K562 (cell line): ENCODE data around the gene HADH. TPM values are rescaled to one million over a fixed set of nuclear protein-coding genes. Genes with fewer than 3 reads are reported as not detected.

ENCODE experiments used
- ADNP ChIP-seq: fragments of 200-800 bp; sonication (Bioruptor generic); IDR thresholded peaks from 2 replicates; pipeline ENCODE4 v1.6.1; 2016; ENCODE audit warnings: missing genetic modification characterization, missing compliant biosample characterization
- ATF3 ChIP-seq, 2 experiments: fragments of 450-650 bp in 1 of 2; sonication (generic) in 1 of 2; formaldehyde crosslinking in 1 of 2; IDR thresholded peaks in 1 of 2; conservative IDR thresholded peaks in 1 of 2; 2 replicates each; pipeline versions ENCODE4 v1.6.1 to v1.8.1; 2016 to 2023; ENCODE audit warnings: mild to moderate bottlenecking in 2 of 2, moderate library complexity in 2 of 2, inconsistent platforms in 1 of 2, missing genetic modification reagents in 1 of 2
- BRCA1 ChIP-seq, 2 experiments: fragments of 450-650 bp in 1 of 2; sonication (generic) in 1 of 2; formaldehyde crosslinking in 1 of 2; IDR thresholded peaks; 2 replicates each; pipeline versions ENCODE4 v1.5.0 to v1.6.1; 2017 to 2020; ENCODE audit warnings: mild to moderate bottlenecking in 1 of 2, missing genetic modification reagents in 1 of 2
- CBX1 ChIP-seq: sonication (generic); IDR thresholded peaks from 2 replicates; pipeline ENCODE4 v1.6.1; 2016; ENCODE audit warnings: antibody characterized with exemption, low read depth, mild to moderate bottlenecking
- CEBPB ChIP-seq: fragments of 450-650 bp; IDR thresholded peaks from 2 replicates; pipeline ENCODE4 v1.6.1; 2016; ENCODE audit warnings: missing genetic modification characterization, missing compliant biosample characterization
- CREB3 ChIP-seq: fragments of 450-650 bp; conservative IDR thresholded peaks from 2 replicates; pipeline ENCODE4 v1.6.1; 2016; ENCODE audit warnings: missing genetic modification characterization, low read depth, mild to moderate bottlenecking, missing compliant biosample characterization, moderate library complexity
- CREB3L1 ChIP-seq: fragments of 450-650 bp; IDR thresholded peaks from 2 replicates; pipeline ENCODE4 v1.6.1; 2014; ENCODE audit warnings: low read depth, mild to moderate bottlenecking, moderate library complexity, borderline replicate concordance
- FOXJ2 ChIP-seq: fragments of 200-800 bp; sonication (Bioruptor generic); IDR thresholded peaks from 2 replicates; pipeline ENCODE4 v1.6.1; 2016; ENCODE audit warnings: missing genetic modification characterization, missing compliant biosample characterization
- MNT ChIP-seq, 2 experiments: fragments of 450-650 bp; conservative IDR thresholded peaks; 2 replicates each; pipeline ENCODE4 v1.6.1; 2017; ENCODE audit warnings: mild to moderate bottlenecking in 2 of 2, moderate library complexity in 2 of 2
- MYNN ChIP-seq, 2 experiments: sonication (generic); formaldehyde crosslinking in 1 of 2; IDR thresholded peaks; 2 replicates each; pipeline versions ENCODE4 v1.5.0 to v1.6.1; 2016 to 2020; ENCODE audit warnings: antibody characterized with exemption in 1 of 2, missing genetic modification reagents in 1 of 2
- NR0B1 ChIP-seq: fragments of 450-650 bp; IDR thresholded peaks from one replicate; pipeline ENCODE4 v1.6.1; 2018; ENCODE audit warnings: mild to moderate bottlenecking, moderate library complexity; ENCODE audit not compliant: partially characterized antibody
- PML ChIP-seq: IDR thresholded peaks from 2 replicates; pipeline ENCODE4 v1.6.1; 2012; ENCODE audit warnings: low read length, inconsistent platforms
- POLR2AphosphoS2 ChIP-seq: IDR thresholded peaks from 2 replicates; pipeline ENCODE4 v1.6.1; 2012; ENCODE audit warnings: low read length, improper control_type of control experiment
- SMARCE1 ChIP-seq: fragments of 450-650 bp; IDR thresholded peaks from 2 replicates; pipeline ENCODE4 v1.7.1; 2016; ENCODE audit warnings: mild to moderate bottlenecking
- SMC3 ChIP-seq: conservative IDR thresholded peaks from 2 replicates; pipeline ENCODE4 v1.6.1; 2011; ENCODE audit warnings: low read depth, low read length, improper control_type of control experiment; ENCODE audit not compliant: insufficient read depth
- THRA ChIP-seq: fragments of 450-650 bp; IDR thresholded peaks from 2 replicates; pipeline ENCODE4 v1.6.1; 2017; ENCODE audit warnings: mild to moderate bottlenecking, moderate library complexity
- ZBTB1 ChIP-seq: sonication (generic); formaldehyde crosslinking; IDR thresholded peaks from 2 replicates; pipeline ENCODE4 v1.8.1; 2023; ENCODE audit warnings: missing genetic modification reagents, low read depth, mild to moderate bottlenecking, borderline replicate concordance
- ZBTB7A ChIP-seq: IDR thresholded peaks from 2 replicates; pipeline ENCODE4 v1.6.1; 2011; ENCODE audit warnings: low read depth, mild to moderate bottlenecking, low read length, moderate library complexity, borderline replicate concordance; ENCODE audit not compliant: control insufficient read depth
- ZNF316 ChIP-seq: fragments of 450-650 bp; IDR thresholded peaks from 2 replicates; pipeline ENCODE4 v1.6.1; 2016
- polyA plus RNA-seq, 8 experiments: library from polyadenylated mRNA; depleted of rRNA in 4 of 8; stranded (reverse) in 5 of 8; unstranded in 3 of 8; fragments of >200 nt; fragmentation: Nextera tagmentation in 2 of 8; fragmentation: Illumina TruSeq in 1 of 8; extraction: Ambion mirVana in 2 of 8; extraction: Trizol in 1 of 8; gene quantifications; 2 replicates each; pipeline versions ENCODE4 v1.2.1 to v1.2.3, GENCODE V29; 2011 to 2014; ENCODE audit warnings: inconsistent platforms in 1 of 8, missing spikeins in 1 of 8
- total RNA-seq, 7 experiments: library from RNA; depleted of rRNA in 6 of 7; stranded (reverse); fragments of >200 nt in 6 of 7; fragmentation: Illumina TruSeq in 2 of 7; extraction: Trizol in 2 of 7; gene quantifications; 2 replicates each; pipeline versions ENCODE4 v1.2.1 to v1.2.3, GENCODE V29; 2011 to 2021; ENCODE audit warnings: low replicate concordance in 1 of 7

Gene HADH
- total and polyA plus RNA-seq, 9 of the 15 experiments (the other 6 are each of a cell fraction or from before 2014, with no cell fraction given): 9.4 to 73.3 (median 32.8) TPM

- TF ChIP-seq THRA: no peak
- TF ChIP-seq BRCA1 (IDR thresholded peaks at IDR 0.05): no peak
- TF ChIP-seq BRCA1 (CRISPR knock-in tag; IDR thresholded peaks at IDR 0.05): no peak
- TF ChIP-seq SMARCE1: 0 out of 2 replicates have a peak, but pooled peaks have one; percentile 18
- no peak for TF ChIP-seq ZNF316
- no peak for TF ChIP-seq CREB3
- no peak for TF ChIP-seq ZBTB1 (CRISPR knock-in tag)
- TF ChIP-seq POLR2AphosphoS2: no peak
- TF ChIP-seq ATF3 (IDR thresholded peaks at IDR 0.05): peak; percentile 57
- no peak for TF ChIP-seq ATF3 (CRISPR knock-in tag; conservative IDR thresholded peaks at IDR 0.05)
- TF ChIP-seq CEBPB (tag): peak; percentile 93
- TF ChIP-seq CBX1: no peak
- TF ChIP-seq MYNN (IDR thresholded peaks at IDR 0.05): no peak
- no peak for TF ChIP-seq MYNN (CRISPR knock-in tag; IDR thresholded peaks at IDR 0.05)
- TF ChIP-seq SMC3: no peak
- no peak for TF ChIP-seq FOXJ2 (tag)
- TF ChIP-seq NR0B1: no peak
- 0 out of 4 replicates have a peak, but pooled peaks of 1 of the 2 experiments have one; percentile 30 for TF ChIP-seq MNT (conservative IDR thresholded peaks at IDR 0.05)
- no peak for TF ChIP-seq ZBTB7A
- no peak for TF ChIP-seq PML
- no peak for TF ChIP-seq CREB3L1
- no peak for TF ChIP-seq ADNP (tag)
Measured at GRCh38 chr4:107991945-107992630, 2.4 kb downstream of the HADH start (continued).
